Subcutaneous adipose tissue (tissue), 4 donors: ENCODE measurements around the gene GFRA1. TPM values are rescaled to one million over a fixed set of nuclear protein-coding genes. Genes with fewer than 3 reads are reported as not detected.

Experiments used
- CTCF ChIP-seq: fragments of 450-650 bp; IDR thresholded peaks from one replicate; pipeline ENCODE4 v1.5.1; 2016; ENCODE audit warnings: low read depth, mild to moderate bottlenecking, control low read depth, antibody characterized with exemption, moderate library complexity
- total RNA-seq, 4 donors: library from RNA; depleted of rRNA; stranded (reverse); fragments of >200 nt; gene quantifications; one replicate each; pipeline ENCODE4 v1.1.0, GENCODE V29; 2016

GFRA1 gene
- total RNA-seq, 4 donors from 2014 or later: 47.8 to 152 (median 69.4) TPM

GRCh38 chr10:116183733-116184511 is 89.1 kb downstream of the GFRA1 start:
- TF ChIP-seq CTCF: no peak

GRCh38 chr10:116182426-116182825 is 90.6 kb downstream of the GFRA1 start:
- no peak for TF ChIP-seq CTCF

- no peak for TF ChIP-seq CTCF
Observed at GRCh38 chr10:116178086-116178605, 94.9 kb downstream of the GFRA1 start.

- no peak for TF ChIP-seq CTCF
Observed at GRCh38 chr10:116175231-116175630, 97.8 kb downstream of the GFRA1 start.

GRCh38 chr10:116171505-116171904 is 101.5 kb downstream of the GFRA1 start:
- no peak for TF ChIP-seq CTCF

- no peak for TF ChIP-seq CTCF
Observed at GRCh38 chr10:116170815-116171250, 102.2 kb downstream of the GFRA1 start.

- no peak for TF ChIP-seq CTCF
Observed at GRCh38 chr10:116169782-116170445, 103.1 kb downstream of the GFRA1 start.
